ENCODE results near the gene CLIC1. TPM values are rescaled to one million over a fixed set of nuclear protein-coding genes. Genes with fewer than 3 reads are reported as not detected.

CLIC1 gene
- total and polyA plus RNA-seq, 7 donors, result 172 to 668 (median 251) TPM

- no peak overlapping the region for H3K4me3 ChIP-seq
- peaks cover 0 to 5% (median 5%) of the 10 kb centered on the region in 4 donors for H3K4me1 ChIP-seq
- no peak overlapping the region for H3K27ac ChIP-seq
- no peaks in the 10 kb centered on the region for H3K27me3 ChIP-seq
- WGBS, 2 donors, result 43 to 79% methylated on average over 5 of the region's 5 CpGs
- intact Hi-C loops (cut with DNase I), result no loop called here
- TF ChIP-seq POLR2A (IDR thresholded peaks at IDR 0.05), result no peak
- no peak for TF ChIP-seq POLR2AphosphoS5 (IDR thresholded peaks at IDR 0.05)
- no peak for TF ChIP-seq CTCF (IDR thresholded peaks at IDR 0.05)
- no peak for DNase-seq
- no peaks in the 10 kb centered on the region for H3K36me3 ChIP-seq
- no peaks in the 10 kb centered on the region for H3K9me3 ChIP-seq
Observed at GRCh38 chr6:31720196-31720770, 16.0 kb downstream of the CLIC1 start.

- no peak overlapping the region for H3K27ac ChIP-seq
- intact Hi-C loops (cut with DNase I), result no loop called here
Observed at GRCh38 chr6:31719001-31719400, 17.3 kb downstream of the CLIC1 start.

GRCh38 chr6:31718265-31718664 lies 18.1 kb downstream of the CLIC1 start:
- no peak for DNase-seq
- no peaks in the 10 kb centered on the region for H3K27me3 ChIP-seq
- H3K4me3 ChIP-seq, result no peak overlapping the region
- H3K9me3 ChIP-seq, result no peaks in the 10 kb centered on the region
- 18 to 67% methylated on average over 1 of the region's 1 CpG for WGBS, 2 donors
- H3K36me3 ChIP-seq, result no peaks in the 10 kb centered on the region
- H3K27ac ChIP-seq, result no peak overlapping the region
- H3K4me1 ChIP-seq, result peaks cover 0 to 11% (median 10%) of the 10 kb centered on the region in 4 donors
- no peak for TF ChIP-seq POLR2A (IDR thresholded peaks at IDR 0.05)
- TF ChIP-seq EP300 (IDR thresholded peaks at IDR 0.05), result no peak
- TF ChIP-seq CTCF (IDR thresholded peaks at IDR 0.05), result no peak
- no peak for TF ChIP-seq POLR2AphosphoS5 (IDR thresholded peaks at IDR 0.05)
- intact Hi-C loops (cut with DNase I), result no loop called here

More at GRCh38 chr6:31719001-31719400, 17.3 kb downstream of the CLIC1 start:
- H3K4me1 ChIP-seq, result peaks cover 0 to 11% (median 10%) of the 10 kb centered on the region in 4 donors
- no peaks in the 10 kb centered on the region for H3K27me3 ChIP-seq
- whole genome bisulfite sequencing, 2 donors, result 67 to 82% methylated on average over 6 of the region's 6 CpGs
- DNase-seq, result no peak
- no peak overlapping the region for H3K4me3 ChIP-seq
- H3K9me3 ChIP-seq, result no peaks in the 10 kb centered on the region
- TF ChIP-seq EP300 (IDR thresholded peaks at IDR 0.05), result no peak
- no peak for TF ChIP-seq POLR2AphosphoS5 (IDR thresholded peaks at IDR 0.05)
- TF ChIP-seq CTCF (IDR thresholded peaks at IDR 0.05), result no peak
- no peak for TF ChIP-seq POLR2A (IDR thresholded peaks at IDR 0.05)
- no peaks in the 10 kb centered on the region for H3K36me3 ChIP-seq

GRCh38 chr6:31717499-31718222 lies 18.7 kb downstream of the CLIC1 start:
- Histone ChIP-seq H3K4me3 (no peak overlapping the region), H3K9me3 (no peaks in the 10 kb centered on the region), H3K27ac (no peak overlapping the region), H3K36me3 (no peaks in the 10 kb centered on the region), H3K27me3 (no peaks in the 10 kb centered on the region), H3K4me1 (peaks cover 0 to 11% (median 10%) of the 10 kb centered on the region in 4 donors)
- intact Hi-C loops (cut with DNase I), result no loop called here
- TF ChIP-seq EP300 (IDR thresholded peaks at IDR 0.05) (no peak), POLR2A (IDR thresholded peaks at IDR 0.05) (no peak), CTCF (IDR thresholded peaks at IDR 0.05) (no peak), POLR2AphosphoS5 (IDR thresholded peaks at IDR 0.05) (no peak)
- 76 to 85% methylated on average over 10 of the region's 10 CpGs for WGBS, 2 donors
- no peak for DNase-seq

All from sigmoid colon (tissue), 7 donors.